Esophagus squamous epithelium (tissue), 4 donors: ENCODE measurements around the gene USP6.
"Not testable (repeated sequence)": the region's sequence is repeated elsewhere in the genome, so short reads cannot be mapped to it uniquely, and the experiment has no call there.

ENCODE experiments used
- CTCF ChIP-seq, 6 experiments: fragments of 450-650 bp in 4 of 6; fragments of 200-600 bp in 2 of 6; sonication (generic) in 2 of 6; IDR thresholded peaks; one replicate each; pipeline ENCODE4 v1.5.1; 2016 to 2019; ENCODE audit warnings: antibody characterized with exemption in 6 of 6, mild to moderate bottlenecking in 4 of 6, moderate library complexity in 4 of 6
- POLR2A ChIP-seq, 4 donors: fragments of 450-650 bp; IDR thresholded peaks; one replicate each; pipeline ENCODE4 v1.6.1; 2017; ENCODE audit warnings: antibody characterized with exemption in 4 of 4, mild to moderate bottlenecking in 4 of 4, moderate library complexity in 3 of 4

GRCh38 chr17:5146122-5146521, 30.3 kb downstream of the USP6 start:
- TF ChIP-seq CTCF, POLR2A (IDR thresholded peaks at IDR 0.05): not testable (repeated sequence)
